Gastroesophageal sphincter (tissue), 4 donors: Measurements from ENCODE around the gene CARHSP1. TPM values are rescaled to one million over a fixed set of nuclear protein-coding genes. Genes with fewer than 3 reads are reported as not detected.
A peak's percentile ranks its signal among the peaks of the same experiment; 100 is the strongest.

Experiments used
- ATAC-seq: fragments of 150-250 bp; one replicate; pipeline ENCODE4 v1.9.1; 2016; ENCODE audit warnings: mild to moderate bottlenecking, moderate library complexity
- H3K27ac ChIP-seq, 4 donors: fragments of 200-600 bp; sonication (generic) in 3 of 4; 1 replicate in 3 of 4; 2 replicates in 1 of 4; pipeline ENCODE4 v1.5.1; 2016 to 2019
- H3K27me3 ChIP-seq: fragments of 200-600 bp; sonication (generic); one replicate; pipeline ENCODE4 v1.5.1; 2019
- H3K36me3 ChIP-seq, 2 donors: fragments of 200-600 bp; sonication (generic); one replicate each; pipeline ENCODE4 v1.5.1; 2019; ENCODE audit warnings: control low read depth in 1 of 2
- H3K4me1 ChIP-seq, 3 donors: fragments of 200-600 bp; sonication (generic); 1 replicate in 2 of 3; 2 replicates in 1 of 3; pipeline ENCODE4 v1.5.1; 2016 to 2019; ENCODE audit warnings: control low read depth in 2 of 3
- H3K4me3 ChIP-seq, 2 donors: fragments of 200-600 bp; sonication (generic); one replicate each; pipeline ENCODE4 v1.5.1; 2019; ENCODE audit warnings: mild to moderate bottlenecking in 1 of 2, moderate library complexity in 1 of 2
- H3K9me3 ChIP-seq, 3 donors: fragments of 200-600 bp; sonication (generic); one replicate each; pipeline ENCODE4 v1.5.1; 2017 to 2019; ENCODE audit warnings: control low read depth in 2 of 3
- CTCF ChIP-seq, 4 experiments: fragments of 200-600 bp in 2 of 4; fragments of 450-650 bp in 2 of 4; sonication (generic) in 1 of 4; IDR thresholded peaks; one replicate each; pipeline ENCODE4 v1.5.1; 2017 to 2019; ENCODE audit warnings: antibody characterized with exemption in 4 of 4, mild to moderate bottlenecking in 2 of 4, moderate library complexity in 2 of 4
- EP300 ChIP-seq: sonication (generic); formaldehyde crosslinking; IDR thresholded peaks from one replicate; pipeline ENCODE4 v1.6.1; 2017; ENCODE audit warnings: antibody characterized with exemption, mild to moderate bottlenecking
- POLR2A ChIP-seq, 2 donors: fragments of 450-650 bp; IDR thresholded peaks; one replicate each; pipeline ENCODE4 v1.6.1; 2017; ENCODE audit warnings: antibody characterized with exemption in 2 of 2, mild to moderate bottlenecking in 2 of 2, moderate library complexity in 1 of 2
- POLR2AphosphoS5 ChIP-seq: sonication (generic); formaldehyde crosslinking; IDR thresholded peaks from one replicate; pipeline ENCODE4 v1.6.1; 2017; ENCODE audit warnings: antibody characterized with exemption
- WGBS, 2 donors: methylation state at CpG; one replicate each; pipeline ENCODE4 v1.1.5; 2018; ENCODE audit warnings: low coverage in 1 of 2; 5-methylcytosine and 5-hydroxymethylcytosine counted together
- total RNA-seq, 4 donors: library from RNA; depleted of rRNA; stranded (reverse); fragments of >200 nt; gene quantifications; one replicate each; pipeline ENCODE4 v1.1.0, GENCODE V29; 2016

CARHSP1 gene
- total RNA-seq, 4 donors from 2014 or later, result 29.3 to 79.8 (median 72.5) TPM

DNA sequence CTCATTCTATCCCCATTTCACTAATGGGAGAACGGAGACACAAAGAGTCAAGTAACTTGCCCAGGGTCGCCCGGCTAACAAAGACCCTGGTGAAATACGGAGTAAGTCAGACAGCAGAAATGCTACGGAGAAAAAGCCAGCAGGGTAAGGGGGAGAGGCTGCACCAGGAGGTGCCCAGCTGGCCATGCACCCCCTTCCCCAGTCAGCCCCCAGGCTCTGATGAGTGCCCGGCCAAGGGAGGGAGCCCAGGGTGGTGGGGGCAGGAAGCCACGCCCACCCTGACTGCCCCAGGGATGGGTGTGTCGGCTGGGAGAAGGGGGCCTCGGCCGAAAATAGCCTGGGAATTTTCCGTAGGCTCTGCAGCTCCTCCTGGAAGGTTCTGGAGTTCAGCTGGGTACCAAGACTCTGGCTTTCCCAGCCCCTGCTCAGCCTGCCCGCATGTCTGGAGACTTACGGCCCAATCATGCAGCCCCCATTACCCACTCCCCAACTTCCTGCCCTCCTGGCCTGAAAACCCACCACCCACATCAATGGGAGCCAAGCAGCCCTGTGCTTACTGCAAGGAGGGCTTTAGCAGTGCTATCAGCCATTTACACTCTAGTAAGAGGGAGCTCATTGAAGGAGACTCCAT is 4.2 kb downstream of the CARHSP1 start:
- Histone ChIP-seq H3K9me3 (no peaks in the 10 kb centered on the region), H3K27ac (peak overlapping the region in 3 of 4 donors; percentile 25 to 87 (median 86)), H3K27me3 (no peaks in the 10 kb centered on the region), H3K4me3 (no peak overlapping the region), H3K4me1 (peaks cover 0 to 93% (median 41%) of the 10 kb centered on the region in 3 donors), H3K36me3 (no peaks in the 10 kb centered on the region)
- no peak for ATAC-seq
- TF ChIP-seq EP300, result no peak
- no peak for TF ChIP-seq POLR2AphosphoS5
- TF ChIP-seq POLR2A (IDR thresholded peaks at IDR 0.05), result no peak
- TF ChIP-seq CTCF (IDR thresholded peaks at IDR 0.05), result no peak
- 56 to 100% methylated on average over 1 to 4 of the region's 13 CpGs for WGBS, 2 donors

GRCh38 chr16:8863594-8864424 is 5.0 kb downstream of the CARHSP1 start:
- H3K9me3 ChIP-seq, result no peaks in the 10 kb centered on the region
- peak overlapping the region in 3 of 4 donors; percentile 42 to 87 (median 86) for H3K27ac ChIP-seq
- WGBS, 2 donors, result 61 to 90% methylated on average over 6 to 8 of the region's 17 CpGs
- no peaks in the 10 kb centered on the region for H3K27me3 ChIP-seq
- H3K4me1 ChIP-seq, result peaks cover 0 to 95% (median 44%) of the 10 kb centered on the region in 3 donors
- peaks cover 0 to 6% of the 10 kb centered on the region in 2 donors for H3K36me3 ChIP-seq
- no peak for ATAC-seq
- TF ChIP-seq EP300, result no peak
- TF ChIP-seq POLR2AphosphoS5, result no peak
- no peak for TF ChIP-seq POLR2A (IDR thresholded peaks at IDR 0.05)
- TF ChIP-seq CTCF (IDR thresholded peaks at IDR 0.05), result no peak
- H3K4me3 ChIP-seq, result no peak overlapping the region

DNA sequence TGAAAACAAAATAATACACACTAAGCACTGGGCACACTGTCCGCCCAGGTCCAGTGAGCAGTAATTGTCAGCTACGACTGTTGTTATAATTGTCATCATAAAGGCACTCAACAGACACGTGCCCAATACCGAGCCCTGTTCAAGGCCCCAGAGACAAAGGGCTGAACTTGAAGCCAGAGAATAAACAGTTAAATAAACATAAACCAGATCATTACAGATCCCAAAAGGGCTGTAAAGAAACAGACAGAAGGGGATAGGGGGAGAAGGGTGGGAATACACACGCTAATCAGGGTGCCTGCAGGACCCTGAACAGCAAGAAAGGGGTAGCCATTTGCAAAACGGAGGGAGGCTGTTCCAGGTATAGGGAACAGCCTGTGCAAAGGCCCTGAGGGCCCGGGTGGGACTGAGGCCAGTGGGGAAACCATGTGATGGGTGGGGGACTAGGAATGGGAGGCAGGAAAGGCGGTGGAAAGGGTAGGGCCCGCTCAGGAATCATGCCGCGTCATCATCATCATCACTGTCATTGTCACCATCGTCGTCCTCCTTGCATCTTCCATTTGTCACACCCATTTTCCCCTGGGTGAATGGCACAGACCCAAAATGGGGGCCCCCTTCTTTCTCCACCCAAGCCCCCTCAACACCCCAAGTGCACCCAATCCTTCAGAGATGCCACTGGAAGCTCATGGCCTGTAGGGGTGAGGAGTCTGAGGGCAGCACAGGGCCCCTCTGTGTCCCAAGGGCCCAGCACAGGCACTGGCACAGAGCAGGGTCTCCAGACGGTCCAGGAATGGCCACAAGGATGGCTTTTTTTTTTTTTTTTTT is 6.3 kb downstream of the CARHSP1 start:
- Histone ChIP-seq H3K4me3 (no peak overlapping the region), H3K9me3 (no peaks in the 10 kb centered on the region), H3K36me3 (peaks cover 0 to 19% of the 10 kb centered on the region in 2 donors), H3K27me3 (no peaks in the 10 kb centered on the region), H3K4me1 (peaks cover 0 to 95% (median 44%) of the 10 kb centered on the region in 3 donors), H3K27ac (peak overlapping the region in 3 of 4 donors; percentile 43 to 87 (median 56))
- TF ChIP-seq CTCF (IDR thresholded peaks at IDR 0.05), result no peak
- 82 to 85% methylated on average over 6 to 10 of the region's 14 CpGs for WGBS, 2 donors
- no peak for ATAC-seq

GRCh38 chr16:8861563-8862308 is 7.1 kb downstream of the CARHSP1 start:
- peak; percentile 22 for TF ChIP-seq POLR2AphosphoS5
- TF ChIP-seq EP300, result no peak
- WGBS, 2 donors, result 90 to 100% methylated on average over 3 to 4 of the region's 14 CpGs
- peak; percentile 68 for ATAC-seq
- H3K36me3 ChIP-seq, result peaks cover 0 to 22% of the 10 kb centered on the region in 2 donors
- H3K4me3 ChIP-seq, result peak overlapping the region in 1 of 2 donors; percentile 0
- no peaks in the 10 kb centered on the region for H3K9me3 ChIP-seq
- peaks cover 0 to 87% (median 40%) of the 10 kb centered on the region in 3 donors for H3K4me1 ChIP-seq
- H3K27me3 ChIP-seq, result no peaks in the 10 kb centered on the region
- H3K27ac ChIP-seq, result peak overlapping the region in 3 of 4 donors; percentile 73 to 87 (median 78)
